ENCODE results near the gene ATP23.

ATP23 gene, protein sequence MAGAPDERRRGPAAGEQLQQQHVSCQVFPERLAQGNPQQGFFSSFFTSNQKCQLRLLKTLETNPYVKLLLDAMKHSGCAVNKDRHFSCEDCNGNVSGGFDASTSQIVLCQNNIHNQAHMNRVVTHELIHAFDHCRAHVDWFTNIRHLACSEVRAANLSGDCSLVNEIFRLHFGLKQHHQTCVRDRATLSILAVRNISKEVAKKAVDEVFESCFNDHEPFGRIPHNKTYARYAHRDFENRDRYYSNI

DNA sequence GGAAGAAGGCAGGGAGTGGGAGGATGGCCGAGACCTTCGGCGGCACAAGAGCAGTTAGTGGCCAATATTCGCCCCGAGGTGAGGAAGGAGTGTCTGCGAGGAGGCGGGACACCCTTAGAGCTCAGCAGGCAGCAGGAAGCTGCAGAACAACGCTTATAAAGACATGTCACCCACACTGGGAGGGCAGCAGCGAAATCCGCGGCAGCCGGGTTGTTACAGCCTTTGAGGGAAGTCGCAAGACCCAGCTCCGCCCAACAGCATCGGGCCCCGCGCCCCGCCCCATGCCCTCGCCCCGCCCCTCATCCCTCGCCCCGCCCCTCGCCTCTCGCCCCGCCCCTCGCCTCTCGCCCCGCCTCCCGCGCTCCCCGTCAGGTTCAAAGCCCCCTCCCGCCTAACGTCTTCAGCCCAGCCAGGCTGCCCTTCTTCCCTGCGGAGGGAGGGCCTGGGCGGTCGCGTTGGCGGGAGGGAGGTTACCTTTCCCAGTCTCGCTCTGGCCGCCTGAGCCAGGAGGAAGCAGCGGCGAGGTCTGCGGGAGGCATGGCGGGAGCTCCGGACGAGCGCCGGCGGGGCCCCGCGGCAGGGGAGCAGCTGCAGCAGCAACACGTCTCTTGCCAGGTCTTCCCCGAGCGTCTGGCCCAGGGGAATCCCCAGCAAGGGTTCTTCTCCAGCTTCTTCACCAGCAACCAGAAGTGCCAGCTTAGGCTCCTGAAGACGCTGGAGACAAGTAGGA lies at the start of gene ATP23:
ATP23 (plus strand) TSS at position 403 of the 730 bp plus-strand sequence; CDS start at position 538, 135 bp downstream.
- Histone ChIP-seq H3K9me3 (ENCODE audit: control insufficient read depth, low read length) (no peaks in the 10 kb centered on the region), H3K4me1 (ENCODE audit: control insufficient read depth, insufficient read depth, low read length) (peaks cover 9% of the 10 kb centered on the region), H3K9ac (ENCODE audit: low read length) (peak within 1 kb of the TSS; percentile 89), H3K36me3 (ENCODE audit: control insufficient read depth, insufficient read depth, low read length, severe bottlenecking) (no peaks in the 10 kb centered on the region), H3K27me3 (replicated peaks; ENCODE audit: control insufficient read depth, insufficient read depth, low read length) (no peaks in the 10 kb centered on the region), H3K4me3 (ENCODE audit: low read length) (peak within 1 kb of the TSS; percentile 91)
- peak; percentile 93 for DNase-seq (ENCODE audit: low read depth)

GRCh38 chr12:57892232-57892972 lies 49.0 kb upstream of the ATP23 start:
- Histone ChIP-seq H3K4me1 (ENCODE audit: control insufficient read depth, insufficient read depth, low read length) (peaks cover 84% of the 10 kb centered on the region), H3K36me3 (ENCODE audit: control insufficient read depth, insufficient read depth, low read length, severe bottlenecking) (no peaks in the 10 kb centered on the region), H3K27me3 (replicated peaks; ENCODE audit: control insufficient read depth, insufficient read depth, low read length) (no peaks in the 10 kb centered on the region), H3K9ac (ENCODE audit: low read length) (peak overlapping the region; percentile 90), H3K4me3 (ENCODE audit: low read length) (peak overlapping the region; percentile 23), H3K9me3 (ENCODE audit: control insufficient read depth, low read length) (no peaks in the 10 kb centered on the region)
- no peak for DNase-seq (ENCODE audit: low read depth)

GRCh38 chr12:57893431-57894353 lies 47.7 kb upstream of the ATP23 start:
- peak overlapping the region; percentile 90 for H3K9ac ChIP-seq (ENCODE audit: low read length)
- peaks cover 84% of the 10 kb centered on the region for H3K4me1 ChIP-seq (ENCODE audit: control insufficient read depth, insufficient read depth, low read length)
- peak; percentile 98 for DNase-seq (ENCODE audit: low read depth)
- no peaks in the 10 kb centered on the region for H3K36me3 ChIP-seq (ENCODE audit: control insufficient read depth, insufficient read depth, low read length, severe bottlenecking)
- no peaks in the 10 kb centered on the region for H3K9me3 ChIP-seq (ENCODE audit: control insufficient read depth, low read length)
- no peaks in the 10 kb centered on the region for H3K27me3 ChIP-seq (replicated peaks; ENCODE audit: control insufficient read depth, insufficient read depth, low read length)
- H3K4me3 ChIP-seq (ENCODE audit: low read length), result peak overlapping the region; percentile 71

DNA sequence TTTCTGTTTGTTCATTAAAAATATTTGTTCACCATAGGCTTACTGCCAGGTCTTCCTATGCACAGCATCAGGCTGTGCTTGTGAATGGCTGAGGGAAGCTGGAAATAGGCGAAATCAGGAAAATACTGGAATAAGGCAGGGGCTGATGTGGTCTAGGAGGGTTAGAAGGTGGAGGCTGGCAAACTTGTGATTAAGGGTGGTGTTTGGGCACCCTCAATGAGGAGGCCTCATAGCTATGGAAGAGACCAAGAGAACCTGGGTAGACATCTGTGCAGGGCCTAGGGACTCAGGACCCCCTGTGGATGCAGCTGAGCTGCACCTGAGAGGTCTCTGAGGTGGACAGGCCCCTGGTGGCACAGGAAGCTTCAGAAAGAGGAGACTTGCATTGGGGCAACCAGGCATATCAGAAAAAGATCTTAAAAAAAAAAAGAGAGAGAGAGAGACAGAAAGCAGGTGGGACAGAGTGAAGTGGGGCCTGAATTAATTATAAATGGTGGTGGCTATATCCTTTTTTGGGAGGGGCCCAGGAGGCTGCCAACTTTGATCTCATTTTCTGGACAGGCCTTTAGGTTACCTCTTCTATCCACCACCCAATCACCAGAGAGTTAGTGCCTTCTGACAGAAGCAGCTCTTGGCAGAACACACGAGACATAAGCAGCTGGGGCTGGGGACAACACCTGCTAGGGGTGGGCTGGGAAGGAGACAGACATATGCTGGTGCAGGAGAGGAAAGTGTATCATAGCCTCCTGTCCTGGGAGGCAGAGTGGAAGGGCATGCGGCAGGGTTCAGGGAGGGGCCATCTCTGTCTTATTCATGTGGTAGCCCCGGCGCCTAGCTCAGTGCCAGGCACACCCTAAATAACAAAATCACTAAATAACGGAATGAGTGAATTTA lies 46.7 kb upstream of the ATP23 start:
- no peaks in the 10 kb centered on the region for H3K36me3 ChIP-seq (ENCODE audit: control insufficient read depth, insufficient read depth, low read length, severe bottlenecking)
- H3K4me1 ChIP-seq (ENCODE audit: control insufficient read depth, insufficient read depth, low read length), result peaks cover 81% of the 10 kb centered on the region
- peak overlapping the region; percentile 71 for H3K4me3 ChIP-seq (ENCODE audit: low read length)
- no peaks in the 10 kb centered on the region for H3K9me3 ChIP-seq (ENCODE audit: control insufficient read depth, low read length)
- H3K9ac ChIP-seq (ENCODE audit: low read length), result peak overlapping the region; percentile 90
- DNase-seq (ENCODE audit: low read depth), result peak; percentile 19
- no peaks in the 10 kb centered on the region for H3K27me3 ChIP-seq (replicated peaks; ENCODE audit: control insufficient read depth, insufficient read depth, low read length)

GRCh38 chr12:57895389-57896114 lies 45.8 kb upstream of the ATP23 start:
- H3K27me3 ChIP-seq (replicated peaks; ENCODE audit: control insufficient read depth, insufficient read depth, low read length), result no peaks in the 10 kb centered on the region
- H3K9me3 ChIP-seq (ENCODE audit: control insufficient read depth, low read length), result no peaks in the 10 kb centered on the region
- no peaks in the 10 kb centered on the region for H3K36me3 ChIP-seq (ENCODE audit: control insufficient read depth, insufficient read depth, low read length, severe bottlenecking)
- peak; percentile 7 for DNase-seq (ENCODE audit: low read depth)
- peak overlapping the region; percentile 78 for H3K4me3 ChIP-seq (ENCODE audit: low read length)
- H3K9ac ChIP-seq (ENCODE audit: low read length), result peak overlapping the region; percentile 90
- H3K4me1 ChIP-seq (ENCODE audit: control insufficient read depth, insufficient read depth, low read length), result peaks cover 72% of the 10 kb centered on the region

DNA sequence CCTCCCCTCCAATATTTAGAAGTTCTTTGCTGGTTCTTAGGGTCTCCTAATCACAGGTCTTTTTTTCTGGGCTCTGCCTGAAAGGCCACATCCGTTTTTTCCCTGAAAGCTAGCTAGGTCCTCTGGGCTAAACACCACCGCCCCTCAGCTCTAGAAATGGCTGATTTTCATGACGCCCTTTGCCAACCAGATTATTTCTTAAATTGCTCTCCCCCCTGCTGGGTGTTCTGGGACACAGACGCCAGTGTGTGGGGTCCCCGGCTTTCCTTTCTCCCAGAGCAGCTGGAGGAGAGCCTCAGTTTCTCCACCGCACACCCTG lies 45.3 kb upstream of the ATP23 start:
- Histone ChIP-seq H3K27me3 (replicated peaks; ENCODE audit: control insufficient read depth, insufficient read depth, low read length) (no peaks in the 10 kb centered on the region), H3K36me3 (ENCODE audit: control insufficient read depth, insufficient read depth, low read length, severe bottlenecking) (no peaks in the 10 kb centered on the region), H3K4me1 (ENCODE audit: control insufficient read depth, insufficient read depth, low read length) (peaks cover 69% of the 10 kb centered on the region), H3K9me3 (ENCODE audit: control insufficient read depth, low read length) (no peaks in the 10 kb centered on the region), H3K9ac (ENCODE audit: low read length) (peak overlapping the region; percentile 90), H3K4me3 (ENCODE audit: low read length) (peak overlapping the region; percentile 78)
- peak; percentile 51 for DNase-seq (ENCODE audit: low read depth)

- H3K9me3 ChIP-seq (ENCODE audit: control insufficient read depth, low read length), result no peaks in the 10 kb centered on the region
- DNase-seq (ENCODE audit: low read depth), result peak; percentile 81
- H3K27me3 ChIP-seq (replicated peaks; ENCODE audit: control insufficient read depth, insufficient read depth, low read length), result no peaks in the 10 kb centered on the region
- H3K4me1 ChIP-seq (ENCODE audit: control insufficient read depth, insufficient read depth, low read length), result peaks cover 67% of the 10 kb centered on the region
- H3K36me3 ChIP-seq (ENCODE audit: control insufficient read depth, insufficient read depth, low read length, severe bottlenecking), result no peaks in the 10 kb centered on the region
- H3K9ac ChIP-seq (ENCODE audit: low read length), result peak overlapping the region; percentile 90
- H3K4me3 ChIP-seq (ENCODE audit: low read length), result peak overlapping the region; percentile 78
These were observed 44.7 kb upstream of the ATP23 start for GRCh38 chr12:57896434-57897201.

- DNase-seq (ENCODE audit: low read depth), result no peak
- Histone ChIP-seq H3K4me1 (ENCODE audit: control insufficient read depth, insufficient read depth, low read length) (peaks cover 63% of the 10 kb centered on the region), H3K36me3 (ENCODE audit: control insufficient read depth, insufficient read depth, low read length, severe bottlenecking) (no peaks in the 10 kb centered on the region), H3K9me3 (ENCODE audit: control insufficient read depth, low read length) (no peaks in the 10 kb centered on the region), H3K27me3 (replicated peaks; ENCODE audit: control insufficient read depth, insufficient read depth, low read length) (no peaks in the 10 kb centered on the region), H3K4me3 (ENCODE audit: low read length) (peak overlapping the region; percentile 78), H3K9ac (ENCODE audit: low read length) (peak overlapping the region; percentile 90)
These were observed 43.9 kb upstream of the ATP23 start for GRCh38 chr12:57897286-57897974.

Data from adipocyte (in vitro differentiated cells).